HuH-7 (cell line): ENCODE measurements around the gene INCA1.

Experiments used
- DNase-seq: peaks from one replicate; pipeline ENCODE4 v3.0.0; 2011; ENCODE audit warnings: low spot score

INCA1 gene

DNA sequence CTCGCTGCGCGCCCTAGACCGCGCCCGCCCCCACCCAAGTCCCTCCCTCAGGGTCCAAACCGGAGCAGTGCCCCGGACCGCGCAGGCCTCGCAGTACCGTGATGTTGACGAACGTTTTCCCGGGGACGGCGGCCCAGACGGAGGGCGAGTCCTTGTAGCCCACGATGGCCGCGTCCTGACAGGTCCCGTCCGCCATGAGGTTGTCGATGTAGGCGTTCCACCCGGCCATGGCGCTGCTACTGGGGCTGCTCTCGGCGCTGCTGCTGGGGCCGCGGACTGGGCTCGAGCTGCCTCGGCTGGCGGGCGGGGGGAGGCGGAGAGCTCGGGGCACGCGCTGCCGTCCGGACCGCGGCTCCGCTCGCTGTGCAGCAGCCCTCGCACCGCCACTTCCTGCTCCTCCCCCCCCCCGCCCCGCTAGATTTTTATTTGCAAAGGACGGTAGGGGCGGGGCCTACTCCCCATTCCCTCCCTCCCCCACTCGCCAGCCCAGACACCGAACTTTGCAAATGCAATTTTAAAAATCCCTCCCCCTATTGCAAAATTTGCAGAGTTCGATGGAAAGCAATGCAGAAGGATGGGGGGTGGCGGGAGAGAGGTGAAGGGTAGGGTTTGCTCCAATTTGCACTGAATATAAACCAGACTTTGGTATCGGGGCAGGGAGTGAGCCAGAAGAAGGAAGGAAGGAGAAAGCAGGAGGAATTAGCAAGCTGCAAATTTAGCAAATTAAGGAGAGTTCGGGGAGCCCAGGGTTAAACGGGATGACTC, 49.0 kb downstream of the INCA1 start, which contains the start of gene PFN1:
TSS of gene PFN1 (minus strand) at position 365 of the 765 bp plus-strand sequence. CDS start at position 229, 136 bp downstream.
- DNase-seq: peak; percentile 80

GRCh38 chr17:4947411-4948165, 49.7 kb downstream of the INCA1 start:
- no peak for DNase-seq

DNA sequence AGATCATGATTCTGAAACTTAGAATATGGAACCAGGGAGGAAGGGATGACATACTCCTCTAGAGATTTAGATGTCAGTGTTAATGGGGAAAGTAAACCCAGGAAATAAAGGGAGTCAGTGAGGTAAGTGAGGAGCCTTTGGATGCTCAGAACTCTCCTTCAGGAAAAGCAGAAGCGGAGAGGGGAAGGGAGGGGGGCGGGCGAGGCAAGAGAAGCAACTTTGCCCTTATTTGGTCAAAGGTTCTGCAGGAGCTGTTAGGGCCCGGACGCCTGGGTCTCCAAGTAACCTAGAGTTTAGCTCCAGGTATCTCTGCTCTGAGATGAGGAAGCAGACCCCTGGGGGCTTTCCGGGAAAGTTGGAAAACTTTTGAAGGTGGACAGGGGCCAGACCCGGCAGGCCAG, 50.3 kb downstream of the INCA1 start:
- DNase-seq: no peak

DNA sequence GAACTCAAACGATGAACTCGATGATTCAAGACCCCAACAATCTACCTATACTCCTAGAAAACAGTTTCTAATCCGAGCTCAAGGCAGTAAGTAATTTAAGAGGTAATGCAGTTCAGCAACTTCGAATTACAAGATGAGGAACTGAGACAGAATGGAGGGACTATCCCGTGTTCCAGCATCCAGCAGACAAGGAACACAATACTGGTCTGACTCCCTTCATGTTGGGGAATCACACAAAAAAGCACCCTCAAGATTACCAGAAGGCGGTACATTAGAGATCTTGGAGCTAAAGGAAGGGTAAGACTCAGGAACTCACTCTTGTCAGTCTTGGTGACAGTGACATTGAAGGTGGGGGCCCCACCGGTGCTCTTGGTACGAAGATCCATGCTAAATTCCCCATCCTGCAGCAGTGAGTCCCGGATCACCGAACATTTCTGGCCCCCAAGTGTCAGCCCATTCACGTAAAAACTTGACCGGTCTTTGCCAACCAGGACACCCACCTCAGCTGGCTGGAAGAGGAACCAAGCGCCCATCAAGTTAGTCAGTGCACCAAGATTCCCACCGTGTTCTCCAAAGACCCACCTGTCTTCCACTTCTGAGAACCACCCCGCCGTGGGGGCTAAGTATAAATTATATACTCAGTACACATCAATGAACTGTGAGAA, 50.9 kb downstream of the INCA1 start:
- no peak for DNase-seq

DNA sequence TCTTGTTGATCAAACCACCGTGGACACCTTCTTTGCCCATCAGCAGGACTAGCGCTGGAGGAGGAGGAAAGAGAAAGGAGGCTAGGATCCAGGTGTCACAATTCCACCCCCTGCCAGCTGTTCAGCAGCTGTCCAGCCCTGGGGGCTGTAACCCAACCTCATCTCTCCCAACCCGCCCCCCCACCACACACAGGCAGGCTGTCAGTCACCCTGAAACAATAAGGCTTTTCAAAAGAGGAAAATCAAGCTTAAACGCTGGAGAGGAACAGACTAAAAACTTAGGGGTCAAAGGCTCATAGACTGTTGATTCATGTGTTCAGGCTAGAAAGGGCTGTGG, 51.4 kb downstream of the INCA1 start:
- no peak for DNase-seq

GRCh38 chr17:4945176-4945943, 52.0 kb downstream of the INCA1 start:
- no peak for DNase-seq

DNA sequence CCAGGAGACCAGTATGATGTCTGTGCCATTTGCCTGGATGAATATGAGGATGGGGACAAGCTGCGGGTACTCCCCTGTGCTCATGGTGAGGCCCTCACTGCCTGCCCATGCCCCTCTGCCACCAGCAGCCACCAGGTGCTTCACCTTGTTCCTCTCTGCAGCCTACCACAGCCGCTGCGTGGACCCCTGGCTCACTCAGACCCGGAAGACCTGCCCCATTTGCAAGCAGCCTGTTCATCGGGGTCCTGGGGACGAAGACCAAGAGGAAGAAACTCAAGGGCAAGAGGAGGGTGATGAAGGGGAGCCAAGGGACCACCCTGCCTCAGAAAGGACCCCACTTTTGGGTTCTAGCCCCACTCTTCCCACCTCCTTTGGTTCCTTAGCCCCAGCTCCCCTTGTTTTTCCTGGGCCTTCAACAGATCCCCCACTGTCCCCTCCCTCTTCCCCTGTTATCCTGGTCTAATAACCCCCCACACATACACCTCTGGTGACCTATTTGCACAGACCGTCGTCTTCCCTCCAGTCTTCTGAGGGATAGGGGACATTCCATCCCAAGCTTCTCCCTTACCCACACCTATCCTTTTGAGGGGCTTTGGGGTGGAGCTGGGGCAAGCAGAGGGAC, 52.7 kb downstream of the INCA1 start:
- no peak for DNase-seq

GRCh38 chr17:4944163-4944553, 53.2 kb downstream of the INCA1 start:
- no peak for DNase-seq

GRCh38 chr17:4942760-4943508, 54.4 kb downstream of the INCA1 start:
- DNase-seq: no peak

DNA sequence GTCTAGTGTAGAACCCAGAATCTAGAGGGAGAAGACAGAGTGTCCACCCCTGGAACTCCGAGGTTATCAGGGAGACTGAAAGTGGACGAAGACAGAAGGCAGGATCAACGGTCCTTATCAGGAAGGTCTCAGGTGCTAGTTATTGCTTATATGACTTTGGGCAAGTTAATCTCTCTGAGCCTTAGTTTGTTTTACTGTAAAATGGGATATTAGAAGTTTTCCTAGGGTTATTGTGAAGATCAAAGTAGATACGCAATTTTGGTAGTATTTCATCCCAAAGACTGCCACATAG, 56.1 kb downstream of the INCA1 start:
- no peak for DNase-seq

GRCh38 chr17:4940555-4941318, 56.6 kb downstream of the INCA1 start:
- DNase-seq: peak; percentile 76

DNA sequence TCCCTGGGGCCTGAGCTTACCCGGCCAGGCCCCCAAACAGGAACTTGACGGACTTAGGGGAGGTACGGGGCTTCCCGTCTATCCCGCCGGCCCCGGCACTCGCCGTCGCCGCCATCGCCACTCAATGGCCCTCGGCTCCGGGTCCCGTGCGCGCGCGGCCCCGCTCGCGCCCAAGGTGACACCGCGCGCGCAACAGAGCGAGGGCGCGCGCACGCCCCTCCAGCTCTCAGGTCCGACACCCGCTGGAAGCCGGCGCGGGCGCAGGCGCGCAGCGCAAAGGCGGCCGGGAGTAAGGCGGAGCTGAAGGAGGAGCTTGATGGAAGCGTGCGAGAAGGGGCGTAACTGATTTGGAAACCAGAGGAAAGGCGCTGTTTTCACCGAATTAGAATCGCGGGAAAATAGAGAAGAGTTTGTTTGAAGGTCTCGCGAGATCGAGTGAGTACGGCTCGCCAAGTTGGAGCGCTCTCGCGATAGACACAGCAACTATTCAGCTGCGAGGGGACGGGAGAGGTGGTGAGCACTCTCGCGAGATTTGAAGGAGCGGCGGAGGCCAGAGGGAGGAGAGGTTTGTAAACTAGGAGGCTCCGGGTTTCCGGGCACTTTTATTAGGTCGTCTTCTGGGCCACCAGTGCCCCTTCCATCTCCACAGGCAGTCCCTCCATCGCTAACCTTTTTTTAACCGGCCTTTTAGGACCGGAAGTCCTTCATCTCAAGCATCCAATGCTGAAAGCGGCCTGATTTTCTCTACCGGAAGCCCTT, 57.3 kb downstream of the INCA1 start, which contains the start of the genes RNF167 and SLC25A11:
TSS of gene RNF167 (plus strand) at position 473 of the 759 bp plus-strand sequence. CDS start 642 bp downstream, outside the sequence.
TSS of gene SLC25A11 (minus strand) at position 251 of the 759 bp plus-strand sequence. CDS start at position 115, 136 bp downstream.
- peak; percentile 84 for DNase-seq

DNA sequence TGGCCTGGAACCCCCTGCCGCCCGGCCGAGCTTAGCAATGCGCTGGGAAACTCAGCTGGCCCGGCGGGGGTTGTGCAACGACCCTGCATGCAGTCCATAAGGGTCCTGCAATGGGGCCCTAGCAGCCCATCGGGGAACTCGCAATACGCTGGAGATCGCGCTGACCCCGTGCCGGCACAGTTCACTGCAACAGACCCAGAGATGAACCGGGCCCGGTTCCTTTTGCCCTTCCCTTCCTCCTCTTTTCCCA, 57.9 kb downstream of the INCA1 start:
- DNase-seq: no peak

- DNase-seq: no peak
Measured at GRCh38 chr17:4938688-4939545, 58.4 kb downstream of the INCA1 start.
